Measurements from ENCODE around the gene IBTK. TPM values are rescaled to one million over a fixed set of nuclear protein-coding genes. Genes with fewer than 3 reads are reported as not detected.
"Not testable (repeated sequence)": the region's sequence is repeated elsewhere in the genome, so short reads cannot be mapped to it uniquely, and the experiment has no call there.

Gene IBTK
- total RNA-seq, 2 donors from 2014 or later, result 19.5 to 23.5 TPM

GRCh38 chr6:82138075-82138791 lies 109.3 kb downstream of the IBTK start:
- no peaks in the 10 kb centered on the region for H3K9me3 Mint-ChIP-seq
- H3K27me3 Mint-ChIP-seq, result peaks cover 8% of the 10 kb centered on the region
- no peak for ATAC-seq (replicated peaks)
- no peaks in the 10 kb centered on the region for H3K4me1 Mint-ChIP-seq
- H3K4me3 Mint-ChIP-seq, result no peak overlapping the region
- H3K27ac Mint-ChIP-seq, result no peak overlapping the region
- H3K36me3 Mint-ChIP-seq (ENCODE audit: low read depth), result no peaks in the 10 kb centered on the region

GRCh38 chr6:82131441-82131840 lies 116.1 kb downstream of the IBTK start:
- no peak overlapping the region for H3K27ac Mint-ChIP-seq
- no peak for ATAC-seq (replicated peaks)
- peaks cover 9% of the 10 kb centered on the region for H3K9me3 Mint-ChIP-seq
- H3K27me3 Mint-ChIP-seq, result peaks cover 14% of the 10 kb centered on the region
- H3K36me3 Mint-ChIP-seq (ENCODE audit: low read depth), result no peaks in the 10 kb centered on the region
- no peak overlapping the region for H3K4me3 Mint-ChIP-seq
- H3K4me1 Mint-ChIP-seq, result no peaks in the 10 kb centered on the region

- Mint-ChIP-seq H3K4me3 (no peak overlapping the region), H3K27ac (no peak overlapping the region), H3K36me3 (ENCODE audit: low read depth) (no peaks in the 10 kb centered on the region), H3K4me1 (no peaks in the 10 kb centered on the region), H3K9me3 (peaks cover 9% of the 10 kb centered on the region), H3K27me3 (peaks cover 14% of the 10 kb centered on the region)
- no peak for ATAC-seq (replicated peaks)
Observed at GRCh38 chr6:82129797-82130196, 117.7 kb downstream of the IBTK start.

- not testable (repeated sequence) for H3K27me3 Mint-ChIP-seq; H3K9me3 Mint-ChIP-seq; H3K27ac Mint-ChIP-seq; H3K36me3 Mint-ChIP-seq (ENCODE audit: low read depth); H3K4me1 Mint-ChIP-seq; ATAC-seq (replicated peaks); H3K4me3 Mint-ChIP-seq
Observed at GRCh38 chr6:82128973-82129372, 118.6 kb downstream of the IBTK start.

GRCh38 chr6:82123632-82124031 lies 123.9 kb downstream of the IBTK start:
- H3K27me3 Mint-ChIP-seq, result no peaks in the 10 kb centered on the region
- no peak for ATAC-seq (replicated peaks)
- H3K27ac Mint-ChIP-seq, result no peak overlapping the region
- H3K4me1 Mint-ChIP-seq, result no peaks in the 10 kb centered on the region
- H3K4me3 Mint-ChIP-seq, result no peak overlapping the region
- no peaks in the 10 kb centered on the region for H3K36me3 Mint-ChIP-seq (ENCODE audit: low read depth)
- H3K9me3 Mint-ChIP-seq, result peaks cover 2% of the 10 kb centered on the region

Other genes starting within 250 kb of the IBTK start
- 1 to 10 TPM in 1 of 2 donors, under 1 TPM in 1; 0.43 to 1.9 TPM for gene TPBG, start 116.1 kb upstream of the IBTK start, total RNA-seq